GM23338 (cell line): ENCODE measurements around the gene CCDC60. TPM values are rescaled to one million over a fixed set of nuclear protein-coding genes. Genes with fewer than 3 reads are reported as not detected.

Source experiments
- ATAC-seq: fragments of 200-7000 bp; cut with Tn5 transposase; 3 replicates; pipeline ENCODE4 v1.9.1; 2020
- DNase-seq: peaks from one replicate; pipeline ENCODE4 v3.0.0-alpha.2; 2015; ENCODE audit warnings: low spot score
- H2AFZ ChIP-seq: fragments of 200-600 bp; sonication (generic); 2 replicates; pipeline ENCODE4 v1.8.0; 2016; ENCODE audit warnings: antibody characterized with exemption, mild to moderate bottlenecking, moderate library complexity
- H3F3A ChIP-seq: fragments of 200-600 bp; sonication (generic); replicated peaks from 2 replicates; pipeline ENCODE4 v1.8.0; 2017; ENCODE audit warnings: antibody characterized with exemption, mixed run types, low read depth
- H3K27ac ChIP-seq: fragments of 200-600 bp; sonication (generic); 2 replicates; pipeline ENCODE4 v1.6.1; 2016; ENCODE audit warnings: low read depth
- H3K27me3 ChIP-seq: fragments of 200-600 bp; sonication (generic); 2 replicates; pipeline ENCODE4 v1.8.0; 2016; ENCODE audit warnings: mild to moderate bottlenecking, mixed run types, moderate library complexity; ENCODE audit not compliant: insufficient read depth
- H3K36me3 ChIP-seq: fragments of 200-600 bp; sonication (generic); 2 replicates; pipeline ENCODE4 v1.8.0; 2016; ENCODE audit warnings: mild to moderate bottlenecking; ENCODE audit not compliant: insufficient read depth
- H3K4me1 ChIP-seq: fragments of 200-600 bp; sonication (generic); 2 replicates; pipeline ENCODE4 v1.8.0; 2016; ENCODE audit warnings: mild to moderate bottlenecking, moderate library complexity; ENCODE audit not compliant: insufficient read depth
- H3K4me2 ChIP-seq: fragments of 200-600 bp; sonication (generic); 2 replicates; pipeline ENCODE4 v1.7.1; 2017; ENCODE audit warnings: mixed run types
- H3K4me3 ChIP-seq: fragments of 200-600 bp; sonication (generic); 2 replicates; pipeline ENCODE4 v1.6.1; 2016; ENCODE audit warnings: mixed run types
- H3K79me2 ChIP-seq: fragments of 200-600 bp; sonication (generic); replicated peaks from 2 replicates; pipeline ENCODE4 v1.8.0; 2017; ENCODE audit warnings: mild to moderate bottlenecking; ENCODE audit not compliant: insufficient read depth
- H3K9me2 ChIP-seq: fragments of 200-600 bp; sonication (generic); 2 replicates; pipeline ENCODE4 v1.8.0; 2017; ENCODE audit not compliant: insufficient read depth
- H4K20me1 ChIP-seq: fragments of 200-600 bp; sonication (generic); replicated peaks from 2 replicates; pipeline ENCODE4 v1.8.0; 2017; ENCODE audit warnings: mild to moderate bottlenecking; ENCODE audit not compliant: insufficient read depth
- H3K27ac Mint-ChIP-seq: 2 replicates; pipeline ENCODE4 v1.8.0; 2020; ENCODE audit warnings: inconsistent platforms, mild to moderate bottlenecking, moderate library complexity, mixed read lengths
- H3K27me3 Mint-ChIP-seq: 3 replicates; pipeline ENCODE4 v1.8.0; 2022; ENCODE audit warnings: low read depth, mild to moderate bottlenecking, moderate library complexity, mixed read lengths, inconsistent platforms; ENCODE audit not compliant: insufficient read depth, poor library complexity
- H3K36me3 Mint-ChIP-seq: 3 replicates; pipeline ENCODE4 v1.8.0; 2021; ENCODE audit warnings: low read depth, mild to moderate bottlenecking, inconsistent platforms, moderate library complexity, mixed read lengths
- H3K4me1 Mint-ChIP-seq: 3 replicates; pipeline ENCODE4 v1.8.0; 2020; ENCODE audit warnings: mild to moderate bottlenecking, inconsistent platforms, mixed read lengths
- H3K4me3 Mint-ChIP-seq: 3 replicates; pipeline ENCODE4 v1.8.0; 2021; ENCODE audit warnings: moderate library complexity, mild to moderate bottlenecking, inconsistent platforms, mixed read lengths
- H3K9me3 Mint-ChIP-seq: 3 replicates; pipeline ENCODE4 v1.8.0; 2020; ENCODE audit warnings: moderate library complexity, mild to moderate bottlenecking, inconsistent platforms, mixed read lengths
- CREB1 ChIP-seq: fragments of 250-450 bp; sonication (Bioruptor Pico); IDR thresholded peaks from 2 replicates; pipeline ENCODE4 v1.5.0; 2020; ENCODE audit warnings: low read depth, mild to moderate bottlenecking, moderate library complexity
- EZH2 ChIP-seq: fragments of 200-600 bp; sonication (generic); IDR thresholded peaks from one replicate; pipeline ENCODE4 v1.8.0; 2017; ENCODE audit warnings: antibody characterized with exemption, mild to moderate bottlenecking, low read depth; ENCODE audit not compliant: unreplicated experiment
- EZH2phosphoT487 ChIP-seq: fragments of 200-600 bp; sonication (generic); IDR thresholded peaks from one replicate; pipeline ENCODE4 v1.8.1; 2018; ENCODE audit warnings: antibody characterized with exemption; ENCODE audit not compliant: unreplicated experiment
- JUNB ChIP-seq: IDR thresholded peaks from one replicate; pipeline ENCODE4 v1.6.1; 2016; ENCODE audit warnings: antibody characterized with exemption; ENCODE audit not compliant: unreplicated experiment
- NANOG ChIP-seq: IDR thresholded peaks from 2 replicates; pipeline ENCODE4 v1.6.1; 2016; ENCODE audit warnings: antibody characterized with exemption, borderline replicate concordance
- POLR2AphosphoS5 ChIP-seq: IDR thresholded peaks from 2 replicates; pipeline ENCODE4 v1.6.1; 2016; ENCODE audit warnings: antibody characterized with exemption, low read depth
- STAT1 ChIP-seq: IDR thresholded peaks from one replicate; pipeline ENCODE4 v1.6.1; 2016; ENCODE audit warnings: antibody characterized with exemption; ENCODE audit not compliant: unreplicated experiment
- ZNF114 ChIP-seq: fragments of 250-450 bp; sonication (Bioruptor Pico); IDR thresholded peaks from 2 replicates; pipeline ENCODE4 v1.5.0; 2020; ENCODE audit warnings: mild to moderate bottlenecking, moderate library complexity
- ZNF331 ChIP-seq: fragments of 250-450 bp; sonication (Bioruptor Pico); IDR thresholded peaks from 2 replicates; pipeline ENCODE4 v1.5.0; 2020; ENCODE audit warnings: low read depth, mild to moderate bottlenecking, moderate library complexity
- polyA plus RNA-seq: library from polyadenylated mRNA; unstranded; fragments of >200 nt; fragmentation: Nextera tagmentation; extraction: Ambion mirVana; gene quantifications from 2 replicates; pipeline ENCODE4 v1.2.1, GENCODE V29; 2016
- total RNA-seq: library from RNA; depleted of rRNA; stranded (reverse); fragments of >200 nt; shearing (Covaris generic); gene quantifications from 2 replicates; pipeline ENCODE4 v1.2.3, GENCODE V29; 2014
- TF ChIP-seq, protein P1 (sequence below): IDR thresholded peaks from one replicate; pipeline ENCODE4 v1.6.1; 2018; ENCODE audit warnings: antibody characterized with exemption; ENCODE audit not compliant: unreplicated experiment
- TF ChIP-seq, protein P2 (sequence below): fragments of 250-450 bp; sonication (Bioruptor Pico); IDR thresholded peaks from 2 replicates; pipeline ENCODE4 v1.5.0; 2020; ENCODE audit warnings: mild to moderate bottlenecking, moderate library complexity
- TF ChIP-seq, protein P3 (sequence below): IDR thresholded peaks from 2 replicates; pipeline ENCODE4 v1.6.1; 2016; ENCODE audit warnings: antibody characterized with exemption
- TF ChIP-seq, protein P4 (sequence below), 2 experiments: fragments of 200-600 bp in 1 of 2; sonication (generic) in 1 of 2; conservative IDR thresholded peaks; 2 replicates each; pipeline versions ENCODE4 v1.5.1 to v1.6.1; 2016 to 2017; ENCODE audit warnings: antibody characterized with exemption in 2 of 2, low read depth in 2 of 2, mild to moderate bottlenecking in 2 of 2, moderate library complexity in 1 of 2

CCDC60 gene
- total and polyA plus RNA-seq, 2 experiments from 2014 or later = 0.53 TPM; not detected in 1

DNA sequence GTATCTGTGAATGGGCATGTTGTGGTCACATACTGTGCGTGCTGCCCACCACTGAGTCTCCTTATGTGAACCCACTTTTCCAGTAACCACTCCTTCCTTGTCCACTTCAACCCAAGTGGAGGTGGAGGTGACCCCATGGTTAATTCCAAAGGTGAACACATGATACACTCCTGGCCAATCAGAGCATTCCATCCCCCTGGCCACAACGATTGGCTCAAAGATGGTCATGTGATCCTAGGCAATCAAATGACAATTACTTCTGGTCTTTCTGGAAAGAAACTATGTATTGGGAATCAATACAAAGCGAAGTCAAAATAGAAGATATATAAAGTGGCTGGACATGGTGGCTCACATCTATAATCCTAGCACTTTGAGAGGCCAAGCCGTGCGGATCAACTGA is 20.2 kb upstream of the CCDC60 start:
- no peaks in the 10 kb centered on the region for H4K20me1 ChIP-seq
- H3K27ac ChIP-seq = no peak overlapping the region
- ATAC-seq (no peak), DNase-seq (no peak)
- no peak overlapping the region; the same call in 1 of the 2 replicates for H2AFZ ChIP-seq
- H3K9me3 Mint-ChIP-seq = no peaks in the 10 kb centered on the region; the same call in 2 of the 3 replicates
- H3F3A ChIP-seq = no peaks in the 10 kb centered on the region
- TF ChIP-seq EZH2 = no peak
- no peak for TF ChIP-seq ZNF114 (CRISPR knock-in tag)
- no peak for TF ChIP-seq CREB1
- TF ChIP-seq, protein P1, sequence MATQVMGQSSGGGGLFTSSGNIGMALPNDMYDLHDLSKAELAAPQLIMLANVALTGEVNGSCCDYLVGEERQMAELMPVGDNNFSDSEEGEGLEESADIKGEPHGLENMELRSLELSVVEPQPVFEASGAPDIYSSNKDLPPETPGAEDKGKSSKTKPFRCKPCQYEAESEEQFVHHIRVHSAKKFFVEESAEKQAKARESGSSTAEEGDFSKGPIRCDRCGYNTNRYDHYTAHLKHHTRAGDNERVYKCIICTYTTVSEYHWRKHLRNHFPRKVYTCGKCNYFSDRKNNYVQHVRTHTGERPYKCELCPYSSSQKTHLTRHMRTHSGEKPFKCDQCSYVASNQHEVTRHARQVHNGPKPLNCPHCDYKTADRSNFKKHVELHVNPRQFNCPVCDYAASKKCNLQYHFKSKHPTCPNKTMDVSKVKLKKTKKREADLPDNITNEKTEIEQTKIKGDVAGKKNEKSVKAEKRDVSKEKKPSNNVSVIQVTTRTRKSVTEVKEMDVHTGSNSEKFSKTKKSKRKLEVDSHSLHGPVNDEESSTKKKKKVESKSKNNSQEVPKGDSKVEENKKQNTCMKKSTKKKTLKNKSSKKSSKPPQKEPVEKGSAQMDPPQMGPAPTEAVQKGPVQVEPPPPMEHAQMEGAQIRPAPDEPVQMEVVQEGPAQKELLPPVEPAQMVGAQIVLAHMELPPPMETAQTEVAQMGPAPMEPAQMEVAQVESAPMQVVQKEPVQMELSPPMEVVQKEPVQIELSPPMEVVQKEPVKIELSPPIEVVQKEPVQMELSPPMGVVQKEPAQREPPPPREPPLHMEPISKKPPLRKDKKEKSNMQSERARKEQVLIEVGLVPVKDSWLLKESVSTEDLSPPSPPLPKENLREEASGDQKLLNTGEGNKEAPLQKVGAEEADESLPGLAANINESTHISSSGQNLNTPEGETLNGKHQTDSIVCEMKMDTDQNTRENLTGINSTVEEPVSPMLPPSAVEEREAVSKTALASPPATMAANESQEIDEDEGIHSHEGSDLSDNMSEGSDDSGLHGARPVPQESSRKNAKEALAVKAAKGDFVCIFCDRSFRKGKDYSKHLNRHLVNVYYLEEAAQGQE = no peak
- TF ChIP-seq ZNF331 = no peak
- TF ChIP-seq, protein P2, sequence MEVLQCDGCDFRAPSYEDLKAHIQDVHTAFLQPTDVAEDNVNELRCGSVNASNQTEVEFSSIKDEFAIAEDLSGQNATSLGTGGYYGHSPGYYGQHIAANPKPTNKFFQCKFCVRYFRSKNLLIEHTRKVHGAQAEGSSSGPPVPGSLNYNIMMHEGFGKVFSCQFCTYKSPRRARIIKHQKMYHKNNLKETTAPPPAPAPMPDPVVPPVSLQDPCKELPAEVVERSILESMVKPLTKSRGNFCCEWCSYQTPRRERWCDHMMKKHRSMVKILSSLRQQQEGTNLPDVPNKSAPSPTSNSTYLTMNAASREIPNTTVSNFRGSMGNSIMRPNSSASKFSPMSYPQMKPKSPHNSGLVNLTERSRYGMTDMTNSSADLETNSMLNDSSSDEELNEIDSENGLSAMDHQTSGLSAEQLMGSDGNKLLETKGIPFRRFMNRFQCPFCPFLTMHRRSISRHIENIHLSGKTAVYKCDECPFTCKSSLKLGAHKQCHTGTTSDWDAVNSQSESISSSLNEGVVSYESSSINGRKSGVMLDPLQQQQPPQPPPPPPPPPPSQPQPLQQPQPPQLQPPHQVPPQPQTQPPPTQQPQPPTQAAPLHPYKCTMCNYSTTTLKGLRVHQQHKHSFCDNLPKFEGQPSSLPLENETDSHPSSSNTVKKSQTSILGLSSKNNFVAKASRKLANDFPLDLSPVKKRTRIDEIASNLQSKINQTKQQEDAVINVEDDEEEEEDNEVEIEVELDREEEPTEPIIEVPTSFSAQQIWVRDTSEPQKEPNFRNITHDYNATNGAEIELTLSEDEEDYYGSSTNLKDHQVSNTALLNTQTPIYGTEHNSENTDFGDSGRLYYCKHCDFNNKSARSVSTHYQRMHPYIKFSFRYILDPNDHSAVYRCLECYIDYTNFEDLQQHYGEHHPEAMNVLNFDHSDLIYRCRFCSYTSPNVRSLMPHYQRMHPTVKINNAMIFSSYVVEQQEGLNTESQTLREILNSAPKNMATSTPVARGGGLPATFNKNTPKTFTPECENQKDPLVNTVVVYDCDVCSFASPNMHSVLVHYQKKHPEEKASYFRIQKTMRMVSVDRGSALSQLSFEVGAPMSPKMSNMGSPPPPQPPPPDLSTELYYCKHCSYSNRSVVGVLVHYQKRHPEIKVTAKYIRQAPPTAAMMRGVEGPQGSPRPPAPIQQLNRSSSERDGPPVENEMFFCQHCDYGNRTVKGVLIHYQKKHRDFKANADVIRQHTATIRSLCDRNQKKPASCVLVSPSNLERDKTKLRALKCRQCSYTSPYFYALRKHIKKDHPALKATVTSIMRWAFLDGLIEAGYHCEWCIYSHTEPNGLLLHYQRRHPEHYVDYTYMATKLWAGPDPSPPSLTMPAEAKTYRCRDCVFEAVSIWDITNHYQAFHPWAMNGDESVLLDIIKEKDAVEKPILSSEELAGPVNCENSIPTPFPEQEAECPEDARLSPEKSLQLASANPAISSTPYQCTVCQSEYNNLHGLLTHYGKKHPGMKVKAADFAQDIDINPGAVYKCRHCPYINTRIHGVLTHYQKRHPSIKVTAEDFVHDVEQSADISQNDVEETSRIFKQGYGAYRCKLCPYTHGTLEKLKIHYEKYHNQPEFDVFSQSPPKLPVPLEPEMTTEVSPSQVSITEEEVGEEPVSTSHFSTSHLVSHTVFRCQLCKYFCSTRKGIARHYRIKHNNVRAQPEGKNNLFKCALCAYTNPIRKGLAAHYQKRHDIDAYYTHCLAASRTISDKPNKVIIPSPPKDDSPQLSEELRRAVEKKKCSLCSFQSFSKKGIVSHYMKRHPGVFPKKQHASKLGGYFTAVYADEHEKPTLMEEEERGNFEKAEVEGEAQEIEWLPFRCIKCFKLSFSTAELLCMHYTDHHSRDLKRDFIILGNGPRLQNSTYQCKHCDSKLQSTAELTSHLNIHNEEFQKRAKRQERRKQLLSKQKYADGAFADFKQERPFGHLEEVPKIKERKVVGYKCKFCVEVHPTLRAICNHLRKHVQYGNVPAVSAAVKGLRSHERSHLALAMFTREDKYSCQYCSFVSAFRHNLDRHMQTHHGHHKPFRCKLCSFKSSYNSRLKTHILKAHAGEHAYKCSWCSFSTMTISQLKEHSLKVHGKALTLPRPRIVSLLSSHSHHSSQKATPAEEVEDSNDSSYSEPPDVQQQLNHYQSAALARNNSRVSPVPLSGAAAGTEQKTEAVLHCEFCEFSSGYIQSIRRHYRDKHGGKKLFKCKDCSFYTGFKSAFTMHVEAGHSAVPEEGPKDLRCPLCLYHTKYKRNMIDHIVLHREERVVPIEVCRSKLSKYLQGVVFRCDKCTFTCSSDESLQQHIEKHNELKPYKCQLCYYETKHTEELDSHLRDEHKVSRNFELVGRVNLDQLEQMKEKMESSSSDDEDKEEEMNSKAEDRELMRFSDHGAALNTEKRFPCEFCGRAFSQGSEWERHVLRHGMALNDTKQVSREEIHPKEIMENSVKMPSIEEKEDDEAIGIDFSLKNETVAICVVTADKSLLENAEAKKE (CRISPR knock-in tag) = no peak
- no peak for TF ChIP-seq EZH2phosphoT487
- TF ChIP-seq, protein P3, sequence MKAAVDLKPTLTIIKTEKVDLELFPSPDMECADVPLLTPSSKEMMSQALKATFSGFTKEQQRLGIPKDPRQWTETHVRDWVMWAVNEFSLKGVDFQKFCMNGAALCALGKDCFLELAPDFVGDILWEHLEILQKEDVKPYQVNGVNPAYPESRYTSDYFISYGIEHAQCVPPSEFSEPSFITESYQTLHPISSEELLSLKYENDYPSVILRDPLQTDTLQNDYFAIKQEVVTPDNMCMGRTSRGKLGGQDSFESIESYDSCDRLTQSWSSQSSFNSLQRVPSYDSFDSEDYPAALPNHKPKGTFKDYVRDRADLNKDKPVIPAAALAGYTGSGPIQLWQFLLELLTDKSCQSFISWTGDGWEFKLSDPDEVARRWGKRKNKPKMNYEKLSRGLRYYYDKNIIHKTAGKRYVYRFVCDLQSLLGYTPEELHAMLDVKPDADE = no peak
- TF ChIP-seq, protein P4, sequence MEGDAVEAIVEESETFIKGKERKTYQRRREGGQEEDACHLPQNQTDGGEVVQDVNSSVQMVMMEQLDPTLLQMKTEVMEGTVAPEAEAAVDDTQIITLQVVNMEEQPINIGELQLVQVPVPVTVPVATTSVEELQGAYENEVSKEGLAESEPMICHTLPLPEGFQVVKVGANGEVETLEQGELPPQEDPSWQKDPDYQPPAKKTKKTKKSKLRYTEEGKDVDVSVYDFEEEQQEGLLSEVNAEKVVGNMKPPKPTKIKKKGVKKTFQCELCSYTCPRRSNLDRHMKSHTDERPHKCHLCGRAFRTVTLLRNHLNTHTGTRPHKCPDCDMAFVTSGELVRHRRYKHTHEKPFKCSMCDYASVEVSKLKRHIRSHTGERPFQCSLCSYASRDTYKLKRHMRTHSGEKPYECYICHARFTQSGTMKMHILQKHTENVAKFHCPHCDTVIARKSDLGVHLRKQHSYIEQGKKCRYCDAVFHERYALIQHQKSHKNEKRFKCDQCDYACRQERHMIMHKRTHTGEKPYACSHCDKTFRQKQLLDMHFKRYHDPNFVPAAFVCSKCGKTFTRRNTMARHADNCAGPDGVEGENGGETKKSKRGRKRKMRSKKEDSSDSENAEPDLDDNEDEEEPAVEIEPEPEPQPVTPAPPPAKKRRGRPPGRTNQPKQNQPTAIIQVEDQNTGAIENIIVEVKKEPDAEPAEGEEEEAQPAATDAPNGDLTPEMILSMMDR (conservative IDR thresholded peaks at IDR 0.05; ENCODE audit: low read depth in 2 of 2) = no peak
- no peak for TF ChIP-seq JUNB
- no peak for TF ChIP-seq NANOG
- TF ChIP-seq POLR2AphosphoS5 = no peak
- no peak for TF ChIP-seq STAT1
- peaks cover 6% of the 10 kb centered on the region for H3K27me3 Mint-ChIP-seq
- H3K4me1 Mint-ChIP-seq = peaks cover 8% of the 10 kb centered on the region; the same call in 2 of the 3 replicates
- H3K27ac Mint-ChIP-seq = no peak overlapping the region
- no peaks in the 10 kb centered on the region for H3K79me2 ChIP-seq
- no peaks in the 10 kb centered on the region for H3K36me3 Mint-ChIP-seq
- H3K27me3 ChIP-seq = no peaks in the 10 kb centered on the region
- 0 out of 2 replicates have a peak, but pooled peaks cover 5% of the 10 kb centered on the region for H3K9me2 ChIP-seq
- 0 out of 2 replicates have a peak, but pooled peaks cover 4% of the 10 kb centered on the region for H3K4me1 ChIP-seq
- H3K4me3 ChIP-seq = no peak overlapping the region
- no peaks in the 10 kb centered on the region for H3K36me3 ChIP-seq
- no peak overlapping the region for H3K4me3 Mint-ChIP-seq
- H3K4me2 ChIP-seq = no peak overlapping the region
